SK-N-DZ (cell line): ENCODE results near the gene CNPY4.
"Not testable (repeated sequence)": the region's sequence is repeated elsewhere in the genome, so short reads cannot be mapped to it uniquely, and the experiment has no call there.

Source experiments
- DNase-seq: peaks from one replicate; pipeline ENCODE4 v3.0.0-alpha.2; 2015; ENCODE audit warnings: low spot score

CNPY4 gene

DNA sequence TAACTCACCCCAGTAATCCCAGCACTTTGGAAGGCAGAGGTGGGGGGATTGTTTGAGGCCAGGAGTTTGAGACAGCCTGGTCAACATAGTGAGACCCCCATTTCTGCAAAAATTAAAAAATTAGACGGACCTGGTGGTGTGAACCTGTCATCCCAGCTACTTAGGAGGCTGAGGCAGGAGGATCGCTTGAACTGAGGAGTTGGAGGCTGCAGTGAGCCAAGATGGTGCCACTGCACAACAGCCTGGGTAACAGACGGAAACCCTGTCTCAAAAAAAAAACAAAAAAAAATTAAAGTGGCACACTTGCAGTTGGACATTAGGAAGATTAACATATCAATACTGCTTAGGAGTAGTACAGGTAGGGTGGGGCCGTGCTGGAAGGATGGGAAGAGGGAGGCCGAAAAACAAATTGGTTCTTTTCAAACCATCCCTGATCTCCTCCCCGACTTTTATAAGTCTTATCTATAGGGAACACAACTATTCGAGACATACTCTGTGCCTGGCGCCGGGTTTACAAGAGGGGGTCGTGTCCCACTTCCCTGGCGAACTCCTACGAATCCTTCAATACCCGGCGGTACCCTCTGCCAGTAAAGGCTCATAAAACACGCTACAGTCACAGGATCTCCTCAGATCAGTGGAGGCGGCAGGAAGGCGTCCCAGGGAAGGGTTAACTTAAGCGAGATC, 904 bp upstream of the CNPY4 start:
- no peak for DNase-seq

DNA sequence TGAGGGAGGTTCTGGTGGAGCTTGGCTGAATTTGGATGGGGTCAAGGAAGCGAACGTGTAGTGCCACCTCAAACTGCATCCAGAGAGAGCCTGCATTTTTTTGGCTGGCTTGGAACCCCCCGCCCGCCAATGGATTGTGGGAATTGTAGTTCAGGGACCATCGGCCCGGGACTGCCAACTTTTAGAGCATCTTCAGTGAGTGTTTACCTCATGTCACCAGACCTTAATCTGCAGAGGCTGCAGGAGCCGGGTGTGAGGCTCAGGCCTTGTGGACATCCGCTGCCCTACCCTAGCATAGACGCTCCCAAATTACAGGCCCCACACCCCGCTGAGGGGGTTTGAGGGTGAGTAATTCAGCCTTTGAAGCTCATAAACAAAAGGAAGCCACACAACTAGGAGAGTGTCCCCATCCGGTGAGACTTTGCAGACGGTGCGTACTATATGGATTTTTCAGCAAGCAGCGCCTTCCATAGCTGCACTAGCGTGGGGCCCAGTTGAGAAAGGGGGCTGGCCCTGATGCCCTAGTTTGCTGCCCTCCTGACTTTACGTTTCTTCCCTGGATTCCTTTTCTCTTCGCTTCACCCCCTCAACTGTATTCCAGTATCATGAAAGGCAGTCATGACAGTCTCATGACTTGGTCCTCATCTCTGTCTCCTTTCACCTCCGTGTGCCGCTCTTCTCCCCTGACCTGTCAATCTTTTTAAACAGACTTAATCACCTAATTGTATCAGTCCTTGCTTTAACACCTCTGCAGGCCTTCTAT, 717 bp downstream of the CNPY4 start:
- peak; percentile 79 for DNase-seq

DNA sequence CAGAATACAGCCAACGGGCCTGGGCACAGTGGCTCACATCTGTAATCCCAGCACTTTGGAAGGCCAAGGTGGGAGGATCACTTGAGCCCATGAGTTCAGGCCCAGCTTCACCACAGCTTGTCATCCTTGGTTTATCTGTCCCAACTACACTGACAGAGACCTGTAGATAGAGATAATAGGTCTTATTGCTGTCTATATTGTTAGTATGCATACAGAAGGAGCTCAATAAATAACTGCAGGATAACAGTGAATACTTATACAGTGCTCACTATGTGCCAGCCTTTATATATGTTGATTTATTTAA, 1.3 kb downstream of the CNPY4 start:
- no peak for DNase-seq

GRCh38 chr7:100122067-100122466, 2.6 kb downstream of the CNPY4 start:
- no peak for DNase-seq

DNA sequence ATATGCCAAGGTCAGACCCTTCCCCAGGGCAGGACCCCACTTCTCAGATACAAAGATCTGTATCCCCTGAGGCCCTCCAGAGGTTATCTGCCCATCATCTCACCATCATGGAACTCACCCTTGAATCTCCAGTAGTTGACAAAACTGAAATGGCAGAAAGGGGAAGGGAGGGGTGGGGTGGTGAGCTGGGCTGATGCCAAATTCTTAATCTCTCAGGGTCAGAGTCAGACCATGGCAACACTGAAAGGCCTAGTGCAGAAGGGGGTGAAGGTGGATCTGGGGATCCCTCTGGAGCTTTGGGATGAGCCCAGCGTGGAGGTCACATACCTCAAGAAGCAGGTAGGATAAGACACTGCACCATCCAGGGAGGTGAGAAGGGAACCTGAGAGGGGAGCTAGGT, 3.1 kb downstream of the CNPY4 start:
- no peak for DNase-seq

DNA sequence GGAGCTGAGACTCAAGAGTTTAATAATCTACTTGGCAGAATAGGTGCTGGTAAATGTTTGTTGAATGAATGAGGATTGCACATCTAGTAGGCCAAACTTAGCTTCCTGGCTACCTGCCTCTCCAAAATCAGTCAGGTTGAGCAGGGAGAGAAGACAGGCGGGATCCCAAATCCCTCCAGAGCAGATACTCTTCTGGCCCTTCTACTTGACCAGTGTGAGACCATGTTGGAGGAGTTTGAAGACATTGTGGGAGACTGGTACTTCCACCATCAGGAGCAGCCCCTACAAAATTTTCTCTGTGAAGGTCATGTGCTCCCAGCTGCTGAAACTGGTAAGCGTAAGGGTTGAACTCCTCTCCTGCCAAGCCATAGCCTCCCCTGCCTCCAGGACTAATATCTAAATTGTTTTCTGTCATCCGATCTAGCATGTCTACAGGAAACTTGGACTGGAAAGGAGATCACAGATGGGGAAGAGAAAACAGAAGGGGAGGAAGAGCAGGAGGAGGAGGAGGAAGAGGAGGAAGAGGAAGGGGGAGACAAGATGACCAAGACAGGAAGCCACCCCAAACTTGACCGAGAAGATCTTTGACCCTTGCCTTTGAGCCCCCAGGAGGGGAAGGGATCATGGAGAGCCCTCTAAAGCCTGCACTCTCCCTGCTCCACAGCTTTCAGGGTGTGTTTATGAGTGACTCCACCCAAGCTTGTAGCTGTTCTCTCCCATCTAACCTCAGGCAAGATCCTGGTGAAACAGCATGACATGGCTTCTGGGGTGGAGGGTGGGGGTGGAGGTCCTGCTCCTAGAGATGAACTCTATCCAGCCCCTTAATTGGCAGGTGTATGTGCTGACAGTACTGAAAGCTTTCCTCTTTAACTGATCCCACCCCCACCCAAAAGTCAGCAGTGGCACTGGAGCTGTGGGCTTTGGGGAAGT, 5.1 kb downstream of the CNPY4 start:
- DNase-seq: no peak

DNA sequence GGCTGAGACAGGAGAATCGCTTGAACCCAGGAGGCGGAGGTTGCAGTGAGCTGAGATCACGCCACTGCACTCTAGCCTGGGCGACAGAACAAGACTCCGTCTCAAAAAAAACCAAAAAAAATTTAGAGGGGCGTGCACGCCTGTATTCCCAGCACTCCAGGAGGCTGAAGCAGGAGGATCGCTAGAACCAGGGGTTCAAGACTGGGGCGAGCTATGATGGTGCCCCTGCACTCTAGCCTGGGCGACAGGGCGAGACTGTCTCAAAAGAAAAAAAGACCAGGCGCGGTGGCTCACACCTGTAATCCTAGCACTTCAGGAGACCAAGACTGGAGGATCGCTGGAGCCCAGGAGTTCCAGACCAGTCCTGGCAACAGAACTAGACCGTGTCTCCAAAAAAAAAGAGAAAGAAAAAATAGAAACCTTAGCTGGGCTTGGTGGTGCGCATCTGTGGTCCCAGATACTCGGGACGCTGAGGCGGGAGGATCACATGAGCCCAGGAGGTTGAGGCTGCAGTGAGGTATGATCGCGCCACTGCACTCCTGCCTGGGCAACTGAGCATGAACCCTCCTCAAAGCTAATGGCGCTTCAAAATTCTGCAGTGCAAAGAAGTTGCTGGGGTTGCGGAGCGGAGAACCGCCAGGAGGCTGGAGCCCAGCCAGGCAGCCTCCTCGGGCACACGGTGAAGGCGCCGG, 7.0 kb downstream of the CNPY4 start:
- no peak for DNase-seq

DNA sequence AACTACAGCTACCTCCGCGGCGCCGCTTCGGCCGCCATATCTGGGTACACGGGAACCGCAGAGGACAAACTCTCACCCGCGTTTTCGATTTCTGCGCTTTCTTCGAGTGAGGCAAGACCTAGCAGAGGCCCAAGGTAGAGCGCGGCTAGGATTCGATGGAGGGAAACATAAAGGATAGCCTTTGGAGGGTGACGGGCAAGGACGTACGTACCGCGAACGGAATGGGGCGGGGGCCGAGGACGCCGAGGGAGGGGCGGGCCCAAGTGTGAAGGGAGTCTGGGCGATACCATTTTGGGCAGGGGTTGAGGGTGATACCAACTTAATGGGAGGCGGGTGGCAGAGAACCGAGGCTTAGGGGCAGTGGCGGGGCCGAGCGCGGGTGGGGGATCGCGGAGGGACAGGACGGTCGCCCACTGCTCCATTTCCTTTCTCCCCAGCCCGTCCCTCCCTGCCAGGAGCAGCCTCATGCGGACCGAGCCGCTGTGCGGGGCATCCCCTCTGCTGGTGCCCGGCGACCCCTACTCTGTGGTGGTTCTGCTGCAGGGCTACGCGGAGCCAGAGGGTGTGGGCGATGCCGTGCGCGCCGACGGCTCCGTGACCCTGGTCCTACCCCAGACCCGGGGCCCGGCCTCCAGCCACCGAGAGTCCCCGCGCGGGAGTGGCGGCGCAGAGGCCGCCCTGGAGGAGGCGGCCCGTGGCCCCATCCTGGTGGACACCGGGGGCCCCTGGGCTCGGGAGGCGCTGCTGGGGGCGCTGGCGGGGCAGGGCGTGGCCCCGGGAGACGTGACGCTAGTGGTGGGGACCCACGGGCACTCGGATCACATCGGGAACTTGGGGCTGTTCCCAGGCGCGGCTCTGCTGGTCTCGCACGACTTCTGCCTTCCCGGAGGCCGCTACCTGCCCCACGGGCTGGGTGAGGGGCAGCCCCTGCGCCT, 7.8 kb downstream of the CNPY4 start, which contains the start of gene MBLAC1:
Gene MBLAC1 (plus strand): TSS at position 37 of the 935 bp plus-strand sequence. CDS start 429 bp downstream, at position 466.
- DNase-seq: peak; percentile 91

GRCh38 chr7:100127866-100128636, 8.6 kb downstream of the CNPY4 start:
- DNase-seq: peak; percentile 53

GRCh38 chr7:100128637-100128963, 9.2 kb downstream of the CNPY4 start:
- DNase-seq: no peak

- DNase-seq: not testable (repeated sequence)
Measured at GRCh38 chr7:100130220-100130607, 10.8 kb downstream of the CNPY4 start.

GRCh38 chr7:100130608-100131453, 11.4 kb downstream of the CNPY4 start:
- peak; percentile 69 for DNase-seq

DNA sequence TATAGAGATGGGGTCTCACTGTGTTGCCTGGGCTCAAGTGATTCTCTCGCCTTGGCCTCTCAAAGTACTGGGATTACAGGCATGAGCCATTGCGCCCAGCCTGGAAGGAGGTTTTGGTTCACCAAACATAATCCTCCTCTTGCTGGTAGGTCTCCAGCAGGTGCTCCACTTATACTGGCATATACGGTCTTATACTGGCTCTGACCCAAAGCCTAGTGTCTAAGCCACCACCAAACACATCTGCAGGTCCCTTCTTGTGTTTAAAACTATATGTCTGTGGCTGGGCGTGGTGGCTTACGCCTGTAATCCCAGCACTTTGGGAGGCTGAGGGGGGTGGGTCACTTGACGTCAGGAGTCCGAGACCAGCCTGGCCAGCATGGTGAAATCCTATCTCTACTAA, 12.7 kb downstream of the CNPY4 start:
- DNase-seq: no peak

GRCh38 chr7:100132697-100133151, 13.3 kb downstream of the CNPY4 start:
- peak; percentile 86 for DNase-seq

DNA sequence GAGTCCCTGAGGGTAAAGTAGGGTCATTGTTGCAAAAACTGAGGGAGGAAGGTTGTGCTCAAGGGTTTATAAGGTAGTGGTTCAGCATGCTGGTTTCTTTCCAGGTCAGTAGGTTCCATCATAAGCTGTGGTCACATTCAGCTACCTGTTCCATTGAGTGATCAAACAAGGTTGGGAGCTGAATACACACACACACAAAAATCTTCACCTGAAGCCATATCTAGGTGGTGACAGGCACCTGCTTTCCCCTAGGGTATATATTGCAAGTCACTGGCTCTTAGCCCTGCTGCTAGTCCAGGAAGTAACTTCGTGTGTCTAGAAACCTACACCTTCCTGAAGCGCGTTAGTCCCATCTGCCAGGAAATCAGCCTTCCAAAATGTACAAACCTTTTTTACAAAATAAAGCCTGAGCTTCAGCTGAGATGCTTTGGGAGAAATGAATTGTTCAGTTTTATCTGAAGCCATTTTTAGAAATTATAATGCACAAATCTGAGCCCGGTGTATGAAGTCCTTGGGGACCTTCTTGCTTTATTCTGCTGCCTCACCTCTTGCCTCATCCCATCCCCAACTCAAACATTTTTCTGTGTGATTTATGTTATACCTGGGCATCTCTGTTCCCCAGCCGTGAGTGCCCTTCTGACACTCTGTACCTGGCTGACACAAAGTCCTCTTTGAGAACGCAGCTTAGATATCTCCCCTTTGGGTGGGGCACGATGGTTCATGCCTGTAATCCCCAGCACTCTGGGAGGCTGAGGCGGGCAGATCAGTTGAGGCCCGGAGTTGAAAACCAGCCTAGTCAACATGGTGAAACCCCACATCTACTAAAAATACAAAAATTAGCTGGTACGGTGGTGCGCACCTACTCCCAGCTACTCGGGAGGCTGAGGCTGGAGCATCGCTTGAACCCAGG, 18.7 kb downstream of the CNPY4 start:
- DNase-seq: no peak

GRCh38 chr7:100141555-100141949, 22.1 kb downstream of the CNPY4 start:
- no peak for DNase-seq

GRCh38 chr7:100142461-100142860, 23.0 kb downstream of the CNPY4 start:
- no peak for DNase-seq

- not testable (repeated sequence) for DNase-seq
Measured at GRCh38 chr7:100146350-100146749, 26.9 kb downstream of the CNPY4 start.
